ENCODE results near the gene PCNT.
"Not testable (repeated sequence)": the region's sequence is repeated elsewhere in the genome, so short reads cannot be mapped to it uniquely, and the experiment has no call there.

The PCNT gene

DNA sequence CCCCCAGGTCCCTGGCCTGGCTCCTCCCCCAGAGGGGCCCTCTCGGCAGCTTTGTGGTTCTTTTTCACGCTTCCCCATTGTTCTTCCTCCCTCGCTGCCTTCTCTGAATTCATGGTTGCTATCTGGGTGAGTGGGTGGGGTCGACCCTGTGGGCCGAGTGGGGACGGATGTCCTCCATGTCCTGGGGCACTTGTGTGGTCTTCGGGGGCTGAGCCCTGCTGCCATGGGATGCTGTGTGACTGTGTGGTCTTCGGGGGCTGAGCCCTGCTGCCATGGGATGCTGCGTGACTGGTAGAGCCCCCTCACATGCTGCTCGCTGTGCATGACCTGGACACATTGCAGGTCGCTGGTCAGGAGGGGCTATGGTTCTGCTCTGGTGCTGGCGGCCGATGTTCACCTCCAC, 113.1 kb downstream of the PCNT start:
- in situ Hi-C loops (cut with HindIII; ENCODE audit: low sequenced_read_pairs), result no loop called here

GRCh38 chr21:46437511-46437910, 113.6 kb downstream of the PCNT start:
- in situ Hi-C loops (cut with HindIII; ENCODE audit: low sequenced_read_pairs), result no loop called here

DNA sequence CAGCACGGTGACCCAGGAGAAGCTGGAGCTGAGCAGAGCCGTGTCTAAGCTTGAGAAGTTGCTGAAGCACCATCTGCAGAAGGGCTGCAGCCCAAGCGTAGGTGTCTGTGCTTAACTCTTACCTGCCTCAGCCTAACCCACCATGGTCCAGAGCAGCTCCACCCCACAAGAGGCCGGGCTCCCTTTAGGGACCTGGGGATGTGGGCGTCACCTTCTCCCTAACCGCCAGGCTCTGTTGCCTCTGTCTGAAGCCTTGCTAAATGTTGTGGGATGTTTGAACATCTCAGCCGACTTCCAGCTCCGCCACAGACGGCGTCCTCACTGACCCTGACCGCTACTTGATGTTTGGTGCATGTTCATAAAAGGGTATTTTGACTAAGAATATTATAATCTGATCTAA, 114.3 kb downstream of the PCNT start:
- in situ Hi-C loops (cut with HindIII; ENCODE audit: low sequenced_read_pairs), result no loop called here

DNA sequence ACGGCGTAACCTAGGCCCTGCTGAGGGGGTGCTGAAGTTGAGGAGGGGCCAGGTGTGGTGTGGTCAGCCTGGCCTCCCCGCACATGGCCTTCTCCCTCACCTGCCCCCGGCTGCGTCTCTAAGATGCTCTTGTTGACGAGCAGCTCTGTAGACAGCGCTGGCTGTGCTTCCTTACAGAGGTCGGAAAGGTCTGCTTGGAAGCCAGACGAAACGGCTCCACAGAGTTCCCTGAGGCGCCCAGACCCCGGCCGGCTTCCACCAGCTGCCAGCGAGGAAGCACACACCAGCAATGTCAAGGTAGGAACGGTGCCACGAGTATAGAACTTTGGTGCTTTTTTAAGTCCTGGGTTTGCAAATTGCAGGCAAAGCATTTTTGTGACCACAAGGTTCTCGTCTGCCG, 116.0 kb downstream of the PCNT start:
- in situ Hi-C loops (cut with HindIII; ENCODE audit: low sequenced_read_pairs), result loop anchor here (5.0 kb wide), 2 partner anchors 43 to 148 kb away; no protein-coding TSS in a partner anchor

GRCh38 chr21:46441331-46441730, 117.4 kb downstream of the PCNT start:
- in situ Hi-C loops (cut with HindIII; ENCODE audit: low sequenced_read_pairs), result loop anchor here (5.0 kb wide), 2 partner anchors 44 to 149 kb away; no protein-coding TSS in a partner anchor

DNA sequence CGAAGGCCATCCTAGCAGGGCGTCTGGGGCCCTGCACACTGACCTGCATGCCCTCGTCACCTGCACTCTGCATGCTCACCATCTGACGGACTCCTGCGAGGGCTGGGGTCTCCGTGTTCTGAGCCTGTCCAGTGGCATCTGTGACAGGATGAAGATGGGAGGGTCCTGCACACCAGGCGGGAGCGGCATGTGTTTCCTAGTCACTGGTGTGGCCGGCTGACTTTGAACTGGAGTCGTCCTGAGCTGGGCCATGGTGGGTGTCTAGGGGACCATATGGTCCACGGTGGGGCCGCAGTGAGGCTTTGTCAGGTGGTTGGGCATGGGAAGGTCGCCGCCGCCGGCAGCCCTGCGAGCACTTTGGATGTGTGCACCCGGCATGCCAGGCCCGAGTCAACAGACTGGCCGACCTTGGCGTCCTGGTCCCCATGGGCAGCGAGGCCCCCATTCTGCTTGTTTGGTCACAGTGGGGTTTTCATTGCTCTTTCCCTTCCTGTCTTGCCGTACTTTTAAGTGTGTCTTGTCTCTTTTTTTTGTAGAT, 118.1 kb downstream of the PCNT start:
- in situ Hi-C loops (cut with HindIII; ENCODE audit: low sequenced_read_pairs), result loop anchor here (5.0 kb wide), 2 partner anchors 45 to 150 kb away; no protein-coding TSS in a partner anchor

DNA sequence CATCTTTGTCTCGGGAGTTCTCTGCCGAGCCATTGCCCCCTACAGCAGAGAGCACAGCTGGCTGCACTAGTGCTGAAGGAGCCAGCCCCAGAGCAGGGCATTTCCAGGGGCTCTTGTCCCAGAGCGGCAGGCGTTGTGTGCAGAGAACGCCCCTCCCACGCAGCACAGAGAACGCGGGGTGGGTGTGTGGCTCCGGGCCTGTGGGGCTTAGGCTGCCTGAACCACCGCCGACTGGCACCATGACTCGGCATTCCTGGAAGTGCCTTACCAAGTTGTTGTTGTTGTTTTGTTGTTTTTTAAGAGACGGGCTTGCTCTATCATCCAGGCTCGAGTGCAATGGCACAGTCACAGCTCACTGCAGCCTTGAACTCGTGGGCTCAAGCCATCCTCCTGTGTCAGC, 119.0 kb downstream of the PCNT start:
- in situ Hi-C loops (cut with HindIII; ENCODE audit: low sequenced_read_pairs), result loop anchor here (5.0 kb wide), 2 partner anchors 46 to 151 kb away; no protein-coding TSS in a partner anchor

- in situ Hi-C loops (cut with HindIII; ENCODE audit: low sequenced_read_pairs), result loop anchor here (5.0 kb wide), 2 partner anchors 47 to 152 kb away; no protein-coding TSS in a partner anchor
Observed at GRCh38 chr21:46443910-46444309, 120.0 kb downstream of the PCNT start.

DNA sequence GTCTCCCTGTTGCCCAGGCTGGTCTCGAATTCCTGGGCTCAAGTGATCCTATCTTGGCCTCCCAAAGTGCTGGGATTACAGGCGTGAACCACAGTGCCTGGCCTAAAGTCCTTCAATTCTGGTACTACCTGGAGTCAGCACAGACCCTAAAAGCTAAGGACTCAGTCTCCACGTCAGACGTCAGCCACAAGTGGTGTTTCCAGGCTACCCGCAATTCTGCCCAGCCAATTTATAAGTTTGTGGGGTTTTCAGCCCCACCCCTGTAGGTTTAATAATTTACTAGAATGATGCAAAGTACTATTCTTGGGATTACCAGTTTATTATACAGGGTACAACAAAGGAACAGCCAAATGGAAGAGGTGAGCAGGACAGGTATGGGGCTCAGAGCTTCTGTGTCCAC, 124.2 kb downstream of the PCNT start:
- in situ Hi-C loops (cut with HindIII; ENCODE audit: low sequenced_read_pairs), result no loop called here

GRCh38 chr21:46448855-46449254, 124.9 kb downstream of the PCNT start:
- in situ Hi-C loops (cut with HindIII; ENCODE audit: low sequenced_read_pairs), result not testable (repeated sequence)

- in situ Hi-C loops (cut with HindIII; ENCODE audit: low sequenced_read_pairs), result no loop called here
Observed at GRCh38 chr21:46452710-46453109, 128.8 kb downstream of the PCNT start.

GRCh38 chr21:46454142-46454541, 130.2 kb downstream of the PCNT start:
- in situ Hi-C loops (cut with HindIII; ENCODE audit: low sequenced_read_pairs), result no loop called here

DNA sequence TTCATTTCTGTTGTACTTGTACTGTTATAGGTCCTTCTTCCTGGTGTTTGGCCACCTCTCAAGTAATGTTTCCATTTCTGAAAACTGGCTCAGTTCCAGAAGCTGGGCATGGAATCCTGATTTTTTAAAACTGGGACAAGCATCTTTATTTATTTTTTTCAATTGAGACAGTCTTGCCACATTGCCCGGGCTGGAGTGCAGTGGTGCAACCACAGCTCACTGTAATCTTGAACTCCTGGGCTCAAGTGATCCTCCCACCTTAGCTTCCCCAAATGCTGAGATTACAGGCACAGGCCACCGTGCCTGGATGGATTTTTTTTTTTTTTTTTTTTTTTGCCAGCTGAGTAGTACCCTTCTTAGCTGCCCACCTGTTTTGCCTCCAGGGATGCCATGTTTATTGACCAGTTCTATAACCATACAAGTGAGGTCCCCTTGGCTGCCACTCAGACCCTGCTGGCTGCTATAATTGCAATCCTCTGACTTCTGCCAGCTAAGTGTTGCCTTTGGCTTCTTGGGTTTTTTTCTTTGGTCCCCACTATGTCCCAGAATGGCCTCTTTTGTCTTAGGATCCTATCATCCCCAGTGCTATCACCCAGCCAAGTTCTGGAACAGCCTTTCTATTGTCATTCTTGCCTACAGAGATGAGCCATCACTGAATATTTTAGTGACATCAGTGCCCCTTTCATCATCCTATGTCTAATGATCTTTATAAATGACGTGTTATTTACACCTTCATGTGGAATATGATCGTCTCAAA, 130.9 kb downstream of the PCNT start:
- in situ Hi-C loops (cut with HindIII; ENCODE audit: low sequenced_read_pairs), result no loop called here

DNA sequence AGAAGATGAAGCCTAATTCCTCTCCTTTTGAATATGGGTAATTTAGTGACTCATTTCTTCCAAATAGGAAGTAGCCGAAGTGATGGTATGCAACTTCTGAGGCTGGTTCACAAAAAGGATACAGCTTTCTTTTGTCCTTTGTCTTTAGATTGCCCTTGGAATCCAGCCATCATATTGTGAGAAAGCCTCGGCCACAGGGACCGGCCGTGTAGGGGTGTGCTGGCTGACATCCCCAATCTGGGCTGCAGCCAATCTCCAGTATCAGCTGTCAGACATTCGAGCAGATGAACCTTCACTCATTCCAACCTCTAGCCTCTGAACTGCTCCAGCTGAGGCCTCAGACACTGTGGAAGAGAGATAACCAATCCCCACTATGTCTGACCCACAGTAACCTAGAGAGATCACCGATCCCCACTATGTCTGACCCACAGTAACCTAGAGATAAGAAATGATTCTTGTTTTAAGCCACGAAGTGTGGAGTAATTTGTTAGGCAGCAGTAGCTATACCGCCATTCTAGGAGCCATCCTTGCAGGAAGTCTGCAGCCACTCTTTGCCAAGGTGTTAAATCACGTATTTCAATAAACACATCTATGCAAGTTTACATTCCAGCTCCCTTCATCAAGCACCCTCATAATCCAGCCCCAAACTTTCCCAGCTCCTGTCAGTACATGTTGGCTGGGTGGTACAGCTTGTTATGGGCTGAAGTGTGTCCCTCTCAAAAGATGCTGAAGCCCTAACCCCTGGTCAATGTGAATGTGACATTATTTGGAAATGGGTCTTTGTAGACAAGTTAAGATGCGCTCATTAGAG, 131.8 kb downstream of the PCNT start:
- in situ Hi-C loops (cut with HindIII; ENCODE audit: low sequenced_read_pairs), result no loop called here

GRCh38 chr21:46456750-46457149, 132.8 kb downstream of the PCNT start:
- in situ Hi-C loops (cut with HindIII; ENCODE audit: low sequenced_read_pairs), result no loop called here

DNA sequence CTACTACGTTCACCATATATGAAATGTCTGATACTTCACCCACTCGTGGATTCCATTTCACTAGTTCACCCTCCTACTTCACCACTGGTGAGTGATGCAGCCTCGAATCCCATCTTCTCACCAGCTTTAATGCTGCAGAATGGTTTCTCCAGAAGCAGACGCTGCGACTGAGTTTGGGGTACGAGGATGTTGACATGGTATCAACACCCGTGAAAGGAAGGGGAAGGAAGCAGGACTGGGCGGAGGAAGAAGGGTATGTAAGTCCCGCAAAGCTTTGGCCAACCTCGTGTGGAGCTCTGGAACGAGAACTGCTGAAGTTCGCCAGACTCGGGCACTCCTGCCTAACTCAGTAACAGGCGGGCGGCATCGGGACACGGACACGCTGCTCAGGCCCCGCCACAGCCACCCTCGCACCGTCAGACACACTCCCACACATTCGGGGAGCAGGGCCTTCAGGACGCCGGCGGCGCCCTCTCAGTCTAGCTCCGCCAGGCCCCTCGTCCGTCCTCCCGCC, 133.9 kb downstream of the PCNT start:
- in situ Hi-C loops (cut with HindIII; ENCODE audit: low sequenced_read_pairs), result no loop called here

GRCh38 chr21:46458315-46459023, 134.5 kb downstream of the PCNT start, which contains the start of gene DIP2A:
DIP2A (plus strand) TSS chr21:46458891; CDS start chr21:46459132, 241 bp downstream.
- in situ Hi-C loops (cut with HindIII; ENCODE audit: low sequenced_read_pairs), result no loop called here

GRCh38 chr21:46459024-46459355, 135.0 kb downstream of the PCNT start:
- in situ Hi-C loops (cut with HindIII; ENCODE audit: low sequenced_read_pairs), result no loop called here

DNA sequence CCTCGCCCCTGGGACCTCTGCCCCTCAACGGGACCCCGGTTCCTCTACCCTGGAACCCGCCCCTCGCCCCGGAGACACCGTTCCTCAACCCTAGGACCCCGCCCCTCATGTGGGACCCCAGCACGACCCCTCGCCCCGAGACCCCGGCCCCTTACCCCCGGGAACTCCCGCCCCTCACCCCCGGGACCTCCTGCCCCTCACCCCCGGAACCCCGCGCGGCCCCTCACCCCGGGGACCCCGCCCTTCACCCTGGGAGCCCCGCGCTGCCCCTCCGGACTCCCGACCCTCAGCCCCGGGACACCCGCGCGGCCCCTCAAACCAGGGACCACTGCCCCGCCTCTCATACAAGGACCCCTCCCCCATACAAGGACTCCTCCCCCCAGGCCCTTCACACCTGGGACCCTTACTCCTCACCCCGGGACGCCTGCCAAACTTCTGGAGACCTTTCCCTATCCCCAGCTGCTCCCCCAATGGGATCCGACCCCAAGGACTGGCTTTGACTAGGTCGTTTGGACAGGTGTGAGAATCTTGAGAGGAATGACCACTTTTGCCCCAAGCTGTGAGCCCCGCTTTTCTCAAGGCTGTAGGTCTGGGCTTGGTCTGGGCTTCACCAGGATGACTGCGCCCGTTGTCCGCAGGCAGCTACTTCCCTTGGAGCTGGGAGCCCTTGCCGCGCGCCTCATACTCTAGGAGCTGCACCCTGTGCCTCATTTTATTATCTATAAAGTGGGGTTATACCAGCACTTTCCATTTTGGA, 135.6 kb downstream of the PCNT start:
- in situ Hi-C loops (cut with HindIII; ENCODE audit: low sequenced_read_pairs), result no loop called here

GRCh38 chr21:46461909-46462308, 138.0 kb downstream of the PCNT start:
- in situ Hi-C loops (cut with HindIII; ENCODE audit: low sequenced_read_pairs), result no loop called here
